Measurements from ENCODE around the gene GRIA2. TPM values are rescaled to one million over a fixed set of nuclear protein-coding genes. Genes with fewer than 3 reads are reported as not detected.
"Not testable (repeated sequence)": the region's sequence is repeated elsewhere in the genome, so short reads cannot be mapped to it uniquely, and the experiment has no call there.

The GRIA2 gene
- total RNA-seq (2014; rRNA removed; shearing (Covaris generic)) = not detected in 2 replicates

- peak; percentile 46 for DNase-seq (ENCODE audit: low spot score)
These were observed at the start of gene GRIA2 for GRCh38 chr4:157220371-157220881. Gene GRIA2 (plus strand): TSS chr4:157220728. CDS start chr4:157221043, 315 bp downstream.

DNA sequence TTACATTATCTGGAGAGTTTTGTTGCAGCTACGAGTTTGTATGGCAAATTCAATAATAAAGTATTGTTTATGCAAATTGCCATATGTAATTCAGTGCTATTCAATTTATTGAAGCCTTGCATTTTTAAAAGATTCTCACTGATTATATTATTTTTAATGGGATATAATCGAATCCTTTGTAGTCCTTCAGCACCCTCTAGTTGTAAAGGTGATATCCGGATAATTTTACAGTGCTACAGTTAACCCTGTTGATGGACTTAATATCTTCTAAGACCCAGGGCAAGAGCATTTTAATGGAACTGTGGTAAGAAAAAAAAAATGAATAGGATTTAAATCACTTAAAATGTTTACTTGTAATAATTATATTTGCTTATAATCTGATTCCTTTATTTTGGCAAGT lies 48.5 kb upstream of the GRIA2 start:
- DNase-seq (ENCODE audit: low spot score) = no peak

GRCh38 chr4:157180268-157180667 lies 40.3 kb upstream of the GRIA2 start:
- DNase-seq (ENCODE audit: low spot score) = not testable (repeated sequence)

DNA sequence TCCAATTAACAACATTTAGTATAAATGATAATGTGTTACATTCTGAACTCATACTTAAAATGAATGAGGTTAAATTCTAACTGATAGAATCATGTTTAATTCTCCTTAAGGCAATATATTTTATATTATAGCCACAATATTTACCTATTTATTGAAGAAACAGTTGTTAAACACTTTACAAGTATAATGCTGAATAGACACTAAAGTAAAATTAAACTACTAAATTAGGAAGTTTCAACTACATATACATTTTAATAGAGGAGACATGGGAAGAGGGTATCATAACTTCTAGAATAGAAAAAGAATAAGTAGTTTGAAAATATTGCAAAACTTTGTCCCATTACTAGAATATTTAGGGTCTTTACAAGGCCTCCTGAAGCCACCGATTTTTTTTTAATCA lies 36.2 kb upstream of the GRIA2 start:
- DNase-seq (ENCODE audit: low spot score) = no peak

- DNase-seq (ENCODE audit: low spot score) = no peak
These were observed 35.2 kb upstream of the GRIA2 start for GRCh38 chr4:157185363-157185762.

- DNase-seq (ENCODE audit: low spot score) = no peak
These were observed 25.2 kb upstream of the GRIA2 start for GRCh38 chr4:157195374-157195773.

DNA sequence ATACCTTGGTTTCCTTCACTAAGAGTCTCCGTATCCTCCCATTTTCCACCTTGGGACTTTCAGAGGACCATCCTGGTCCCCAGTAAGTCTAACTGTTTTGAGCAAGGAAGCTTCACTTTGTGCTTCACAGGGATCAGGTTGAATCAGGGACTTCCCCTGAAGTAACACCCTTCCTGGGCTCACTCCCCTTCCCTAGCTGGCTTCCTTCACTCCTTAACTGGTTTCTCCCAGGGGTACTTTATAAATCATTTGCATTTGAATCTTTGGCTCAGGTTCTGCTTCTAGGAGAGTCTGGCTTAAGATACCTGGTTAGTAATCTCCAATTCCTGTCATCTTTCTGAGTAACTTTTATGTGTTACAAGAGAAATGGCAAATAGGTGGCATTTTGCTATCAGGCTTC lies 24.5 kb upstream of the GRIA2 start:
- no peak for DNase-seq (ENCODE audit: low spot score)

DNA sequence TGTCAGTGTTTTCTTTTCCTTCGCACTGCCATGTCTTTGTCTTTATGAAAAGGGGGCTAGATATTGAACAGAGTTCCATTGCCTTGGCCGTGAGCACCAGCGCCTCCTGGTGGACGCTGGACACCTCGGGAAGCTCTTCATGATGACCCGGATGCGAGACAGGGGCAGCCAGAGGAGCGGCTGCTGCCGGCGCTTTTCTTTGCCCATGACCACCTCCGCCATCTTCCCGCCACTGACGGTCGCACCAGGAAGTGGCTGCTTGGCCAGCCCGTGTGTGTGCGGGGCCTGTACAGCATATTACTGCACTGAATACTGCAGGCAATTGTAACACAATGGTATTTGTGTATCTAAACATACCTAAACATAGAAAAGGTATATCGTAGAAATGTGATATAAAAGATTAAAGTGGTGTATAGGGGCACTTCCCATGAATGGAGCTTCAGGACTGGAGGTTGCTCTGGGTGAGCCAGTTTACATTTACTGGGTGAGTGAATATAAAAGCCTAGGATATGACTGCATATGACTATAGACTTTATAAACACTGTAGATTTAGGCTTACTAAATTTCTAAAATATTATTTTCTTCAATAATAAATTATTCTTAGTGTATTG lies 15.8 kb upstream of the GRIA2 start:
- DNase-seq (ENCODE audit: low spot score) = no peak

- peak; percentile 10 for DNase-seq (ENCODE audit: low spot score)
These were observed 2.8 kb upstream of the GRIA2 start for GRCh38 chr4:157217708-157218107.

- no peak for DNase-seq (ENCODE audit: low spot score)
These were observed 687 bp upstream of the GRIA2 start for GRCh38 chr4:157219711-157220370.

- no peak for DNase-seq (ENCODE audit: low spot score)
These were observed 932 bp downstream of the GRIA2 start for GRCh38 chr4:157221426-157221894.

- no peak for DNase-seq (ENCODE audit: low spot score)
These were observed 1.6 kb downstream of the GRIA2 start for GRCh38 chr4:157221895-157222770.

- no peak for DNase-seq (ENCODE audit: low spot score)
These were observed 2.2 kb downstream of the GRIA2 start for GRCh38 chr4:157222771-157223160.

GRCh38 chr4:157223456-157223855 lies 2.9 kb downstream of the GRIA2 start:
- DNase-seq (ENCODE audit: low spot score) = no peak

DNA sequence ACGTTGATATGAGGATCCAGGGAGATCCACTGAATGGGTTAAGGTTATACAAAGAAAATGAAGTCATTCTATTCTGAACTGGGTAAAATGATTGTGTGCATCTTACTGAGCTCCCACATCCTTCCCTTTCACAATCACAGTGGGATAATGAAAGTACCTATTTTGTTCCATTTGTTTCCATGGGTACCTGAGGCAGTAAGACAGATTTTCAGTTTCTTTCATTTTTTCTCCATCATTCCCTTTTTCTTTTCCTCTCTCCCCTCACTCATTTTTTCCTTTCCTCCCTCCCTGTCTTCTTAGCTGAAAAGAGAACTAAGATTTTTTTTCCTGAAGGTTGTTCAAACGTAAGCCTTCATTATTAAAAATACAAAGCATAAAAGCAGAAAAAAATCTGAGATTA lies 4.6 kb downstream of the GRIA2 start:
- DNase-seq (ENCODE audit: low spot score) = no peak

GRCh38 chr4:157226035-157226434 lies 5.5 kb downstream of the GRIA2 start:
- no peak for DNase-seq (ENCODE audit: low spot score)

DNA sequence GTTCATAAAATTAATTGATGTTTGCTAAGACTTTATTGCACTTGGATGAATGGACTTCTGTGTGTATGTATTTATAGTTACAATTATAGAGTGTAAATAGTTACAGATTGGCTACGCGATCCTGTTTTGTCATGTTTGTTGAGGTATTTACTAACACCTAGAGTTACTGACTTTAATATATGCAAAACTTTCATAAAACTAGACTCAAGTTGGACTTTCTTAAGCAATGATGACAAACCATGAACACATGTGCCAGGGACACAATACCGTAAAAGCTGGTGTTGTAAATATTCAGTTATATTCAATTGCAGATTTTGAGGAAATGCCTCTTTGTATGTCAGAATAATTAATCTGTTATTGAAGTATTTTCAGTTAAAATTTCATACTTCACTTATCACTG lies 6.1 kb downstream of the GRIA2 start:
- DNase-seq (ENCODE audit: low spot score) = no peak

GRCh38 chr4:157231525-157231924 lies 11.0 kb downstream of the GRIA2 start:
- no peak for DNase-seq (ENCODE audit: low spot score)

DNA sequence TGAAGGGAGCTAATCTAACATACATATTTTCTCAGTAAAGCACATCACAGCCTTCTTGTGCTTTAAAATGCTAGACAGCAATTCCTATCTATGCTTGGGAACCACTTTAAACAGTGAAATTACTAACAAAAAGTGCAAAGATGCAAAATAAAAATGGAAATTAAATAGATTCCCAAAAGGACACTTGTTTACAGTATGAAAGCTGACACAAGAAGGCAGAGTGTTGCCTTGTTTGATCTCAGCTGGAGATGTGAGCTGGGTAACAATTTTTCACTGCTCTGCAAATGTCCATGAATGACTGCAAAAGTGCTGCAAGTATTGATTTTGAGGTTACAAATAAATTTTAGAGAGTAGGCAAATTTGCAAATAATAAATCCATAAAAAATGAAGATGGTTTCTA lies 22.3 kb downstream of the GRIA2 start:
- DNase-seq (ENCODE audit: low spot score) = no peak

DNA sequence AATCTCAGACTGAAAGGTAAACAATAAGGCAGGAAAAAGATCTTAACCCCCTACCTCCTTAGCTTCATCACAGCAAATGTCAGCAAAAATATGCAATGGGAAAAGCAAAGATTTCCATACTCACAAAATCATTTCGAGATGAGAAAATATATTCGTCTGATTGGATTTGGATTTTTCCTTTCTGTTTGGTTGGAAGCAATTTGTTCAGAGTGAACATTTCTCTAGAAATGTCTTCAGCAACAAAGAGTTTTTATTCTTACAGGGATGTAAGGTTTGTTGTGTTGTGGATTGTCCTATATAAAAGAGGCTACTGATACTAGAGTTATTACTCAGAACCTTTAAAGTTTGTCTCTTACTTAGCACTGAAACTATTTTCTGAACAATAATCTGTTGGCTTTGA lies 23.8 kb downstream of the GRIA2 start:
- no peak for DNase-seq (ENCODE audit: low spot score)

- no peak for DNase-seq (ENCODE audit: low spot score)
These were observed 24.8 kb downstream of the GRIA2 start for GRCh38 chr4:157245351-157245750.

- DNase-seq (ENCODE audit: low spot score) = no peak
These were observed 26.4 kb downstream of the GRIA2 start for GRCh38 chr4:157246964-157247363.

Measured in A172 (cell line).